Activated CD4-positive, alpha-beta T cell treated with anti-CD3 and anti-CD28 coated beads, Interleukin-2, amount 50 U/mL, for 1 hour (primary cell): ENCODE data around the gene SSPN.

Experiments used
- DNase-seq: peaks from one replicate; pipeline ENCODE4 v3.0.0-alpha.2; 2020

SSPN gene

GRCh38 chr12:26290565-26290964, 95.2 kb downstream of the SSPN start:
- DNase-seq: no peak

DNA sequence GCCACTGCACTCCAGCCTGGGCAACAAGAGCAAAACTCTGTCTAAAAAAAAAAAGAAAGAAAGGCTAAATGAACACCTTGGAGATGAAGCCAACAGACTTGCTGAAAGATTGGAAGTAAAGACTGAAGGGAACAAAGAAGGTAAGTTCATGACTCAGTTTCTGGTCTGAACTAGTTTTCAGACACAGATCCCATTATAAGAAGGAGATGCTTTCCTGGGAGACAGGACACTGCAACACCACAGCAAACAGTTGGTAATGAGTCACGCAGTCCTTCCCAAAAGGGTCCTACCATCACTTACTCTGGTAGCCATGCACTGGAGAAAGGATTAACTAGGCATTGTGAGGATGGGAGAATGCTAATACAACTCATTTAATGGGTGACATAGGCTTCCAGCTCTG, 97.2 kb downstream of the SSPN start:
- DNase-seq: no peak

- DNase-seq: no peak
These were observed 98.2 kb downstream of the SSPN start for GRCh38 chr12:26293612-26294011.

DNA sequence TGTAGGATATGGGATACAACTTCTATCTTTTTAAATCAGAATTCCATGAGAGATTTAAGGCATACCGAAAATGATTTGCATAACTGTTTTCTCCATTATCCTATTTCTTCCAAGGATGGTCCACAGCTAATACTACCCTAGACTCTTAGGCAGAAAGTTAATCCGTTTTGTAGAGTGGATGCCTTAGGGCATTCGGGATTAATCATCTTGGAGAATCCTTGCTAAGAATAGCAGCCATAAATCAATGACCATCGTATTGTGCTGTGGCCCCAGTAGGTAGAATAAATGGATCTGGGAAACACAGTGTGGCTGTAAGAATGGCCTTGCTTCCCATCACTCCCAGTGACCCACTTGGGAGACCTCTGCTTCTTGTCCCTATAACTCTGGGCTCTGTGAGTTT, 99.6 kb downstream of the SSPN start:
- no peak for DNase-seq

- DNase-seq: no peak
These were observed 102.2 kb downstream of the SSPN start for GRCh38 chr12:26297396-26298070.

- DNase-seq: no peak
These were observed 103.6 kb downstream of the SSPN start for GRCh38 chr12:26298785-26299621.

- no peak for DNase-seq
These were observed 104.4 kb downstream of the SSPN start for GRCh38 chr12:26299751-26300150.
